Heart left ventricle (tissue), 13 donors: Measurements from ENCODE around the gene ITSN1.

Experiments used
- CTCF ChIP-seq, 12 donors: fragments of 200-600 bp; sonication (generic) in 4 of 12; IDR thresholded peaks; one replicate each; pipeline versions ENCODE4 v1.5.0 to v1.8.0; 2018 to 2022; ENCODE audit warnings: antibody characterized with exemption in 12 of 12, mild to moderate bottlenecking in 5 of 12
- POLR2A ChIP-seq, 2 donors: fragments of 450-650 bp; IDR thresholded peaks; one replicate each; pipeline ENCODE4 v1.6.1; 2017; ENCODE audit warnings: antibody characterized with exemption in 2 of 2, mild to moderate bottlenecking in 2 of 2, moderate library complexity in 2 of 2
- donor health status: ischemic (EF 13 %, LVEDD 7.1; RV severe dilation, severe dysfunction).
- donor health status: DM: no; HTN: yes; CAD: no.
- donor health status: DM: no; HTN: no; CAD: no.
- donor health status: ischemic (EF 25% LVEDD 6.9; RV normal size, moderate dysfunction).
- donor health status: ischemic (EF 25% LVEDD 5.7; RV mildly dilated, moderate dysfunction).
- donor health status: ischemic (EF 35%, LVEDD 5.7; RV mildly dilated, moderate dysfunction).
- donor health status: nonischemic (EF 11% LVEDD 7.7; RV severe dilation, severe dysfunction).
- donor health status: DM: yes; HTN: yes; CAD: no.
- donor health status: PGD.
- donor health status: ischemic (EF 29% LVEDD 5.4; RV normal size, mild dysfunction).
- donor health status: nonischemic (EF 23%, LVEDD 6.1; RV moderate dilation, normal function).

DNA sequence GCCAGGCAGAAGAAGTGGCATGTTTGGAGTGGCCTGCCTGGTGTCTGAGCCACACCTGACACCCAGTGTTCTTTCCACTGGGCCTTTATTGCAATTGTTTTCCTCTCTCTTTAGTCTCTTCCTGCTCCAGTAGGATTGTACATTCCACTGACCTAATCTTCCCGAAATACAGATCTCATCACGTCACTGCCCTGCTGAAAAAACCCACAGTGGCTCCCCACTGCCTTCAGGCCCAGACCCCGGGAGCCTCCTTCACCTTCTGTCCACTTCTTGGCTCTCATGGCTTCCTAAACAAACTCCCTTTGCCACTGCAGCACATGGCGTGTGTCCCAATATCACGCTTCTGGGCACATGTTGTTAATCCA, 298.6 kb downstream of the ITSN1 start:
- TF ChIP-seq CTCF (IDR thresholded peaks at IDR 0.05), result no peak
- no peak for TF ChIP-seq POLR2A (IDR thresholded peaks at IDR 0.05)
